Breast epithelium (tissue), 4 donors: ENCODE measurements around the gene SNTB2. TPM values are rescaled to one million over a fixed set of nuclear protein-coding genes. Genes with fewer than 3 reads are reported as not detected.

Experiments used
- DNase-seq, 2 donors: peaks; one replicate each; pipeline ENCODE4 v3.0.0-alpha.2; 2019; ENCODE audit warnings: low spot score in 2 of 2
- H3K27ac ChIP-seq, 2 donors: fragments of 200-600 bp; sonication (generic) in 1 of 2; one replicate each; pipeline ENCODE4 v1.5.1; 2016 to 2019; ENCODE audit warnings: mild to moderate bottlenecking in 1 of 2
- H3K27me3 ChIP-seq, 2 donors: fragments of 200-600 bp; sonication (generic) in 1 of 2; one replicate each; pipeline versions ENCODE4 v1.5.1 to v1.6.0; 2017 to 2019; ENCODE audit warnings: control low read depth in 1 of 2, mild to moderate bottlenecking in 1 of 2
- H3K36me3 ChIP-seq: fragments of 200-600 bp; one replicate; pipeline ENCODE4 v1.5.1; 2019
- H3K4me1 ChIP-seq, 2 donors: fragments of 200-600 bp; sonication (generic); one replicate each; pipeline ENCODE4 v1.5.1; 2016 to 2019; ENCODE audit warnings: control low read depth in 1 of 2
- H3K4me3 ChIP-seq, 3 donors: fragments of 200-600 bp; sonication (generic); 1 replicate in 2 of 3; 2 replicates in 1 of 3; pipeline ENCODE4 v1.5.1; 2016 to 2019; ENCODE audit warnings: mild to moderate bottlenecking in 3 of 3, moderate library complexity in 2 of 3
- H3K9me3 ChIP-seq, 2 donors: fragments of 200-600 bp; sonication (generic) in 1 of 2; one replicate each; pipeline ENCODE4 v1.5.1; 2016 to 2019; ENCODE audit warnings: control low read depth in 1 of 2
- CTCF ChIP-seq, 3 donors: fragments of 450-650 bp; IDR thresholded peaks; one replicate each; pipeline ENCODE4 v1.5.1; 2016 to 2017; ENCODE audit warnings: antibody characterized with exemption in 3 of 3, mild to moderate bottlenecking in 3 of 3, moderate library complexity in 3 of 3
- POLR2A ChIP-seq: fragments of 450-650 bp; IDR thresholded peaks from one replicate; pipeline ENCODE4 v1.6.1; 2016; ENCODE audit warnings: antibody characterized with exemption, mild to moderate bottlenecking, moderate library complexity
- POLR2AphosphoS5 ChIP-seq, 3 donors: sonication (generic); formaldehyde crosslinking; IDR thresholded peaks; one replicate each; pipeline ENCODE4 v1.6.1; 2017; ENCODE audit warnings: antibody characterized with exemption in 3 of 3
- intact Hi-C: fragments of 100-400 bp; cut with DNase I; formaldehyde crosslinking; loops from one replicate; pipeline ENCODE4 v1.15.1; 2023; ENCODE audit warnings: low total_unique reads
- total RNA-seq, 3 donors: library from RNA; depleted of rRNA; stranded (reverse); fragments of >200 nt; gene quantifications; one replicate each; pipeline ENCODE4 v1.1.0, GENCODE V29; 2016

Gene SNTB2
- total RNA-seq, 3 donors from 2014 or later: 29.8 to 78.1 (median 36.6) TPM

- intact Hi-C loops: no loop called here
- no peak for DNase-seq
- no peak for TF ChIP-seq CTCF (IDR thresholded peaks at IDR 0.05)
- TF ChIP-seq POLR2A: no peak
- TF ChIP-seq POLR2AphosphoS5 (IDR thresholded peaks at IDR 0.05): no peak
- Histone ChIP-seq H3K27me3 (no peaks in the 10 kb centered on the region), H3K36me3 (no peaks in the 10 kb centered on the region), H3K9me3 (no peaks in the 10 kb centered on the region), H3K4me3 (no peak overlapping the region), H3K27ac (no peak overlapping the region), H3K4me1 (no peaks in the 10 kb centered on the region)
These were observed 115.3 kb downstream of the SNTB2 start for GRCh38 chr16:69302301-69302700.

DNA sequence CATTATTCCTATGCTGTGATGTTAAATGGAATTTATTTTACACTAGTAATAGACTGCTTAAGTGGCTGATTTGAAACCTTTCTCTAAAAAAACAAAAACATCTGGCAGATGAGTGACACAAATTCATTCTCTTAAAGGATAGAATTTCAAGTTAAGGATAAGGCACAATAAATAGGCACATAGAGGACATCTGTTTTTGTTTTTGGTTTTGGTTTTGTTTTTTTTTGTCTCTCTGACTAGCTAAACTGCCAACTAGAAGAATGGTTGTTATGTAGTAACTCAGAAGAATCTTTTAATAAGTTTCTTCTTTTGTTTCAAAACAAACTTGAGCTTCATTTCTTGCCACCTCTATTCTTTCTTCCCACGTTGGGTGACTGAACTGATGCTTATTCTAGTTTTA lies 119.1 kb downstream of the SNTB2 start:
- Histone ChIP-seq H3K9me3 (no peaks in the 10 kb centered on the region), H3K36me3 (no peaks in the 10 kb centered on the region), H3K4me3 (no peak overlapping the region), H3K27ac (no peak overlapping the region), H3K4me1 (no peaks in the 10 kb centered on the region), H3K27me3 (no peaks in the 10 kb centered on the region)
- intact Hi-C loops: no loop called here
- no peak for DNase-seq
- no peak for TF ChIP-seq CTCF (IDR thresholded peaks at IDR 0.05)
- TF ChIP-seq POLR2AphosphoS5 (IDR thresholded peaks at IDR 0.05): no peak
- TF ChIP-seq POLR2A: no peak

DNA sequence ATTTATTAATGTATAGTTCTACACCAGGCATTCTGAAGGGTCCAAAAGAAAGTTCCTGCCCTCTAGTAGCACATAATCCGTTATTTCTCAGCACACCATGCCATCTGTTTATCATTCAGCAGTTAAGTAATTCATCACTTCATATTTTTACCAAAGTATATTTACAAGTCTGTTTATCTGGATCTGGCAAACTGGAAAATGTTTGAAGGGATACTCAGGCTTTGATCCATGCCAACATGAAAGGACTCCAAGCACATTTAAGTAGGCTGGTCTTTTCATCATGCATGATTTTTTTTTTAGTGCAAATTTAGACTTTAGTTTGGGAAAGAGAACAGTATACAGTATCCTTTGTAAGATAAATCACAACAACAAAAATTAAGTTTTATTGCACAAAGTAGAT lies 120.1 kb downstream of the SNTB2 start:
- intact Hi-C loops: no loop called here

DNA sequence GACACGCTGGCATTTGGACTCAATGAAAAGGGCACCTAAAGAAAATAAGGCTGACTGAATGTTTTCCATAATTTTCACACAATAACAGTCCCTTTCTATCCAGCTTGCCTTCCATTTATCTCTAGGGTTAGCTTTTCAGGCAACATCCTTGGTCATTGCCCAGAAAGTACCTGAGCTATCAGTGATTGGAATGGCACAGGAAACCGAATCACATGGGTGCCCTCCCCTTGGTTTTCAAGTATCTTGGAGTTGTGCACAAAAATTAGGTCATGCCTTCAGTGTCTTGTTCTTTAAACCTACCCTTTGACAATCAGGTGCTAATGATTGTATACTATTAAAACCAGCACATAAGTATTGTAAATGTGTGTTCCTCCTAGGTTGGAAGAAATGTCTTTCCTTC lies 120.9 kb downstream of the SNTB2 start:
- no peaks in the 10 kb centered on the region for H3K36me3 ChIP-seq
- no peaks in the 10 kb centered on the region for H3K9me3 ChIP-seq
- TF ChIP-seq CTCF (IDR thresholded peaks at IDR 0.05): no peak
- TF ChIP-seq POLR2A: no peak
- no peak for TF ChIP-seq POLR2AphosphoS5 (IDR thresholded peaks at IDR 0.05)
- no peak for DNase-seq
- no peaks in the 10 kb centered on the region for H3K4me1 ChIP-seq
- H3K27ac ChIP-seq: no peak overlapping the region
- intact Hi-C loops: no loop called here
- no peaks in the 10 kb centered on the region for H3K27me3 ChIP-seq
- H3K4me3 ChIP-seq: no peak overlapping the region

More for the DNA sequence above, 120.1 kb downstream of the SNTB2 start:
- no peaks in the 10 kb centered on the region for H3K9me3 ChIP-seq
- no peak overlapping the region for H3K4me3 ChIP-seq
- H3K36me3 ChIP-seq: no peaks in the 10 kb centered on the region
- no peaks in the 10 kb centered on the region for H3K27me3 ChIP-seq
- no peak for TF ChIP-seq POLR2A
- DNase-seq: no peak
- H3K27ac ChIP-seq: no peak overlapping the region
- no peaks in the 10 kb centered on the region for H3K4me1 ChIP-seq

- intact Hi-C loops: no loop called here
- Histone ChIP-seq H3K4me3 (no peak overlapping the region), H3K4me1 (no peaks in the 10 kb centered on the region), H3K9me3 (no peaks in the 10 kb centered on the region), H3K27ac (peak overlapping the region; percentile 10 to 54), H3K36me3 (no peaks in the 10 kb centered on the region), H3K27me3 (no peaks in the 10 kb centered on the region)
- TF ChIP-seq POLR2AphosphoS5 (IDR thresholded peaks at IDR 0.05) (no peak), CTCF (IDR thresholded peaks at IDR 0.05) (no peak), POLR2A (no peak)
- DNase-seq: no peak
These were observed 122.4 kb downstream of the SNTB2 start for GRCh38 chr16:69309316-69309715.
